Karpas-422 (cell line): ENCODE measurements around the gene SLN. TPM values are rescaled to one million over a fixed set of nuclear protein-coding genes. Genes with fewer than 3 reads are reported as not detected.

ENCODE experiments used
- DNase-seq: peaks from one replicate; pipeline ENCODE4 v3.0.0-alpha.2; 2015
- H2AFZ ChIP-seq: fragments of 200-600 bp; sonication (generic); 2 replicates; pipeline ENCODE4 v1.6.1; 2014; ENCODE audit warnings: antibody characterized with exemption, low read length, mixed read lengths
- H3K27ac ChIP-seq: fragments of 200-600 bp; sonication (generic); 2 replicates; pipeline ENCODE4 v1.5.1; 2014; ENCODE audit warnings: mild to moderate bottlenecking, low read length, moderate library complexity
- H3K27me3 ChIP-seq: fragments of 200-600 bp; sonication (generic); 2 replicates; pipeline ENCODE4 v1.6.1; 2014; ENCODE audit warnings: low read length, mixed read lengths
- H3K36me3 ChIP-seq: fragments of 200-600 bp; sonication (generic); 2 replicates; pipeline ENCODE4 v1.6.1; 2014; ENCODE audit warnings: low read length, mixed read lengths; ENCODE audit not compliant: insufficient read depth
- H3K4me1 ChIP-seq: fragments of 200-600 bp; sonication (generic); 2 replicates; pipeline ENCODE4 v1.6.1; 2014; ENCODE audit warnings: mild to moderate bottlenecking, low read length, mixed read lengths
- H3K4me2 ChIP-seq: fragments of 200-600 bp; sonication (generic); 2 replicates; pipeline ENCODE4 v1.6.1; 2014; ENCODE audit warnings: low read length, low read depth, mild to moderate bottlenecking; ENCODE audit not compliant: poor library complexity, severe bottlenecking
- H3K4me3 ChIP-seq: fragments of 200-600 bp; sonication (generic); 2 replicates; pipeline ENCODE4 v1.5.1; 2014; ENCODE audit warnings: mild to moderate bottlenecking, antibody characterized with exemption, low read length, mixed read lengths
- H3K79me2 ChIP-seq: fragments of 200-600 bp; sonication (generic); 2 replicates; pipeline ENCODE4 v1.6.1; 2014; ENCODE audit warnings: mild to moderate bottlenecking, low read length, mixed read lengths
- H3K9ac ChIP-seq: fragments of 200-600 bp; sonication (generic); 2 replicates; pipeline ENCODE4 v1.6.0; 2014; ENCODE audit warnings: low read length
- H3K9me2 ChIP-seq: fragments of 200-600 bp; sonication (generic), shearing (Covaris generic); replicated peaks from 2 replicates; pipeline ENCODE4 v1.6.0; 2014; ENCODE audit warnings: mild to moderate bottlenecking, low read length, moderate library complexity; ENCODE audit not compliant: insufficient read depth
- H3K9me3 ChIP-seq: fragments of 300-700, 200-600 bp; sonication (generic); 2 replicates; pipeline ENCODE4 v1.6.1; 2014; ENCODE audit warnings: low read length, mixed read lengths
- H4K20me1 ChIP-seq: fragments of 200-600 bp; sonication (generic); 2 replicates; pipeline ENCODE4 v1.6.1; 2014; ENCODE audit warnings: mild to moderate bottlenecking, antibody characterized with exemption, low read length, low read depth; ENCODE audit not compliant: insufficient read depth
- total RNA-seq: library from RNA; depleted of rRNA; stranded (reverse); fragments of >200 nt; shearing (Covaris generic); gene quantifications from 2 replicates; pipeline ENCODE4 v1.2.3, GENCODE V29; 2014; ENCODE audit warnings: low replicate concordance; rRNA removed

The SLN gene
- total RNA-seq, 1 experiment from 2014 or later: not detected

DNA sequence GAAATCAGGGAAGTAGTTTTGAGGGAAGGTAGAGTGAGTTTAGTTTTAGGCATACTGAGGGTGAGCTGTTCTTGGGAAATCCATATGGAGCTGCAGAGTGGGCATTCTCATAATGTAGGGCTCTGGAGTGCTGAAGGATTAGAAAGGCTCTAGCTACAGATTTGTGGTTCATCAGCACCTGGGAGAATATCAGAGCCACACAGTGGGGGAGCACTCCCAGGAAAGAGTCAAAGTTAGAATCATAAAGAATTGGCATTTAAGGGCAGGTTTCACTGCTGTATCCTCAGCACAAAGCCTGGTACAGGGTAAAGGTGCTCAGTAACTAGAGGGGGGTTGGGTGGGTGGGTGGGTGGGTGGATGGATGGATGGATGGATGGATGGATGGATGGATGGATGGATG is 52.5 kb downstream of the SLN start:
- H4K20me1 ChIP-seq: no peaks in the 10 kb centered on the region
- no peaks in the 10 kb centered on the region for H3K4me1 ChIP-seq
- no peaks in the 10 kb centered on the region for H3K36me3 ChIP-seq
- no peak overlapping the region for H3K9ac ChIP-seq
- H2AFZ ChIP-seq: no peak overlapping the region
- H3K4me3 ChIP-seq: no peak overlapping the region
- no peaks in the 10 kb centered on the region for H3K9me3 ChIP-seq
- no peaks in the 10 kb centered on the region for H3K79me2 ChIP-seq
- no peaks in the 10 kb centered on the region for H3K27me3 ChIP-seq
- H3K4me2 ChIP-seq: no peak overlapping the region
- H3K27ac ChIP-seq: no peak overlapping the region
- H3K9me2 ChIP-seq: no peaks in the 10 kb centered on the region
- no peak for DNase-seq

Other genes with a start within 250 kb of the SLN start
- gene ALKBH8, start 146.3 kb downstream of the SLN start, total RNA-seq: 21.8 and 24.9 TPM in 2 replicates
- 0.65 and 2.0 TPM in 2 replicates for gene ELMOD1, start 120.9 kb downstream of the SLN start, total RNA-seq
- 115 and 135 TPM in 2 replicates for gene SLC35F2, start 146.7 kb upstream of the SLN start, total RNA-seq
- 36.2 and 52.7 TPM in 2 replicates for gene RAB39A, start 216.4 kb upstream of the SLN start, total RNA-seq